ENCODE results near the gene TIMP4. TPM values are rescaled to one million over a fixed set of nuclear protein-coding genes. Genes with fewer than 3 reads are reported as not detected.

TIMP4 gene
- total and polyA plus RNA-seq, 10 donors: 0.37 to 10.8 (median 2.1) TPM

- Histone ChIP-seq H3K4me3 (peak overlapping the region in 1 of 8 donors; percentile 51), H3K36me3 (no peaks in the 10 kb centered on the region), H3K27me3 (replicated peaks in 1 of 7) (no peaks in the 10 kb centered on the region), H3K4me1 (peaks cover 0 to 67% (median 22%) of the 10 kb centered on the region in 6 donors), H3K27ac (peak overlapping the region in 7 of 8 donors; percentile 75 to 96 (median 87)), H3K9me3 (no peaks in the 10 kb centered on the region)
- DNase-seq: no peak
- intact Hi-C loops (cut with DNase I; ENCODE audit: low total_unique reads): no loop called here
- WGBS, 5 donors: 67 to 85% (median 75%) methylated on average over 4 of the region's 4 CpGs
- TF ChIP-seq POLR2A (IDR thresholded peaks at IDR 0.05) (no peak), CTCF (IDR thresholded peaks at IDR 0.05 in 8 of 11, conservative IDR thresholded peaks at IDR 0.05 in 3 of 11) (no peak)
These were observed 29.6 kb upstream of the TIMP4 start for GRCh38 chr3:12188328-12188648.

DNA sequence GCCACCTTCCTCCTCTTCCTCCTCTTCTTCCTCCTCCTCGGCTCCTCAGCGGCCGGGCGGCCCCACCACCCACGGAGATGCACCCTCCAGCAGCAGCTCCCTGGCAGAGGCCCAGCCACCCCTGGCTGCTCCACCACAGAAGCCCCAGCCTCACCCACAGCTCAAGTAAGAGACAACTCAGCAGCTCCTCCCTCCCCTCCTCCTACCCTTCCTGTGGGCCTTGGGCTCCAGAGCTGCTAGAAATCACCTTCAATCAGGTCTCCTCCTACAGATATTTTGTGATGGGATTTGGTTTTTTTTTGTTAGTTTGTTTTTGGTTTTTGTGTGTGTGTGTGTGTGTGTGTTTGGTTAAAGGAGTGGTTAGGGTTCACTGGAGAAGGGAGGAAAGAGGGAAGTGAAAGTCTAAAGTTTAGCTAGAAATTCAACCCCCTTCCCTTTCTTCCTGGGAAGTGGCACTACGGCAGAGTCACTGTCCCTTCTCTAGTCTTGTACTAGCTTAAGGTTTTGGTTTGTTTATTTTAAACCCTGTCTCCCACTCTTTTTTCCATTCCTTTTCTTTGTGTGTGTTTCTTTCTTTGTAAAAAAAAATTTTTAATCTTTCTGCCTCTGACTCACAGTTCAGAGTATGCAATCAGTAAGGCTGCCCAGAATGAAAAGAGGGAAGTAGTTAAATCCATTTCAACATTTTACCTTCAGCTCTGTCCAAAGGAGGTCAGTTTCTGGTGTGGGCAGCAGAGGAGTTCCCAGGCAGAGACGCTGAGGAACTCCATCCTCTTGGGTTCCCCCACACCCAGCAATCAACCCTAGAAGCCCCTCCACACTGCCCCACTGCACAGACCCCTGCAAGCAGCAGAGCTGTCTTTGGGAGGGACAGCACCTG is 29.0 kb upstream of the TIMP4 start:
- 14 to 25% (median 18%) methylated on average over 7 of the region's 7 CpGs for WGBS, 5 donors
- TF ChIP-seq POLR2AphosphoS5 (IDR thresholded peaks at IDR 0.05): peak; percentile 24 to 41 (median 38)
- no peak for TF ChIP-seq POLR2A (IDR thresholded peaks at IDR 0.05)
- TF ChIP-seq CTCF (IDR thresholded peaks at IDR 0.05 in 8 of 11, conservative IDR thresholded peaks at IDR 0.05 in 3 of 11): no peak
- peak; percentile 84 for DNase-seq
- Histone ChIP-seq H3K4me3 (peak overlapping the region in 1 of 8 donors; percentile 51), H3K27me3 (replicated peaks in 1 of 7) (no peaks in the 10 kb centered on the region), H3K4me1 (peaks cover 0 to 61% (median 22%) of the 10 kb centered on the region in 6 donors), H3K36me3 (no peaks in the 10 kb centered on the region), H3K9me3 (no peaks in the 10 kb centered on the region), H3K27ac (peak overlapping the region; percentile 48 to 96 (median 86))
- intact Hi-C loops (cut with DNase I; ENCODE audit: low total_unique reads): no loop called here

GRCh38 chr3:12186515-12187286 is 28.0 kb upstream of the TIMP4 start:
- 73 to 90% (median 87%) methylated on average over 7 to 8 of the region's 8 CpGs for WGBS, 5 donors
- Histone ChIP-seq H3K4me1 (peaks cover 0 to 53% (median 22%) of the 10 kb centered on the region in 6 donors), H3K9me3 (no peaks in the 10 kb centered on the region), H3K4me3 (peak overlapping the region in 1 of 8 donors; percentile 51), H3K27me3 (replicated peaks in 1 of 7) (no peaks in the 10 kb centered on the region), H3K27ac (peak overlapping the region; percentile 48 to 96 (median 86)), H3K36me3 (no peaks in the 10 kb centered on the region)
- intact Hi-C loops (cut with DNase I; ENCODE audit: low total_unique reads): no loop called here
- no peak for TF ChIP-seq CTCF (IDR thresholded peaks at IDR 0.05 in 8 of 11, conservative IDR thresholded peaks at IDR 0.05 in 3 of 11)
- TF ChIP-seq POLR2AphosphoS5 (IDR thresholded peaks at IDR 0.05): no peak
- TF ChIP-seq POLR2A (IDR thresholded peaks at IDR 0.05): no peak
- peak; percentile 81 for DNase-seq

- TF ChIP-seq CTCF (IDR thresholded peaks at IDR 0.05 in 8 of 11, conservative IDR thresholded peaks at IDR 0.05 in 3 of 11) (no peak), POLR2AphosphoS5 (IDR thresholded peaks at IDR 0.05) (no peak), POLR2A (IDR thresholded peaks at IDR 0.05) (no peak)
- WGBS, 5 donors: 71 to 91% (median 82%) methylated on average over 4 of the region's 4 CpGs
- H3K4me1 ChIP-seq: peaks cover 0 to 46% (median 22%) of the 10 kb centered on the region in 6 donors
These were observed 27.3 kb upstream of the TIMP4 start for GRCh38 chr3:12186046-12186445.

More at GRCh38 chr3:12186046-12186445, 27.3 kb upstream of the TIMP4 start:
- Histone ChIP-seq H3K36me3 (no peaks in the 10 kb centered on the region), H3K4me3 (no peak overlapping the region), H3K27me3 (replicated peaks in 1 of 7) (no peaks in the 10 kb centered on the region), H3K9me3 (no peaks in the 10 kb centered on the region), H3K27ac (peak overlapping the region in 2 of 8 donors; percentile 93 to 96)
- intact Hi-C loops (cut with DNase I; ENCODE audit: low total_unique reads): no loop called here
- DNase-seq: no peak

Data from spleen (tissue), 11 donors.